ENCODE results near the gene MIS18A. TPM values are rescaled to one million over a fixed set of nuclear protein-coding genes. Genes with fewer than 3 reads are reported as not detected.

Gene MIS18A
- total and polyA plus RNA-seq, 7 donors: 2.4 to 12.0 (median 6.4) TPM

DNA sequence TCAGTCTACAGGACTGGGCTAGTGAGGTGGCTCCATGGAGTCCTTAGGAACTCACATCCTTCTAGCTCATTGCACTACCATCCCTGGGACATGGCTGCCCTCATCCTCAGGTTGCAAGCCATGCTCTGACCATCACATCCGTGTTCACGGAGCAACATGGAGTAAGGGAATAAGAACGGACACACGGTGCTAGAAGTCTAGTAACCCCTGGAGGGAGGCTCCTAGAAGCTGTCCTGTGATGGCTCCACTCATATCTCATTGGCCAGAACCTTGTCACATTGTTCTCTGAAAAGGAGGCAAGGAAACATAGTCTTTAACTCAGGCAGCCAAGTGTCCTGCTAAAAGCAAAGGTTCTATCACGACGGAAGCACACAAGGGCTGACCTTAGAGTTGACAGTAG lies 23.7 kb upstream of the MIS18A start:
- H3K9me3 ChIP-seq: no peaks in the 10 kb centered on the region
- intact Hi-C loops (cut with DNase I): no loop called here
- WGBS, 2 donors: 92 to 97% methylated on average over 6 of the region's 6 CpGs
- H3K36me3 ChIP-seq: no peaks in the 10 kb centered on the region
- H3K4me3 ChIP-seq: no peak overlapping the region
- TF ChIP-seq EP300 (IDR thresholded peaks at IDR 0.05): no peak
- TF ChIP-seq POLR2A (IDR thresholded peaks at IDR 0.05): no peak
- TF ChIP-seq POLR2AphosphoS5 (IDR thresholded peaks at IDR 0.05): no peak
- TF ChIP-seq, protein P1, sequence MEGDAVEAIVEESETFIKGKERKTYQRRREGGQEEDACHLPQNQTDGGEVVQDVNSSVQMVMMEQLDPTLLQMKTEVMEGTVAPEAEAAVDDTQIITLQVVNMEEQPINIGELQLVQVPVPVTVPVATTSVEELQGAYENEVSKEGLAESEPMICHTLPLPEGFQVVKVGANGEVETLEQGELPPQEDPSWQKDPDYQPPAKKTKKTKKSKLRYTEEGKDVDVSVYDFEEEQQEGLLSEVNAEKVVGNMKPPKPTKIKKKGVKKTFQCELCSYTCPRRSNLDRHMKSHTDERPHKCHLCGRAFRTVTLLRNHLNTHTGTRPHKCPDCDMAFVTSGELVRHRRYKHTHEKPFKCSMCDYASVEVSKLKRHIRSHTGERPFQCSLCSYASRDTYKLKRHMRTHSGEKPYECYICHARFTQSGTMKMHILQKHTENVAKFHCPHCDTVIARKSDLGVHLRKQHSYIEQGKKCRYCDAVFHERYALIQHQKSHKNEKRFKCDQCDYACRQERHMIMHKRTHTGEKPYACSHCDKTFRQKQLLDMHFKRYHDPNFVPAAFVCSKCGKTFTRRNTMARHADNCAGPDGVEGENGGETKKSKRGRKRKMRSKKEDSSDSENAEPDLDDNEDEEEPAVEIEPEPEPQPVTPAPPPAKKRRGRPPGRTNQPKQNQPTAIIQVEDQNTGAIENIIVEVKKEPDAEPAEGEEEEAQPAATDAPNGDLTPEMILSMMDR (IDR thresholded peaks at IDR 0.05): no peak
- no peaks in the 10 kb centered on the region for H3K27me3 ChIP-seq
- H3K27ac ChIP-seq: no peak overlapping the region
- no peak for DNase-seq
- no peaks in the 10 kb centered on the region for H3K4me1 ChIP-seq

DNA sequence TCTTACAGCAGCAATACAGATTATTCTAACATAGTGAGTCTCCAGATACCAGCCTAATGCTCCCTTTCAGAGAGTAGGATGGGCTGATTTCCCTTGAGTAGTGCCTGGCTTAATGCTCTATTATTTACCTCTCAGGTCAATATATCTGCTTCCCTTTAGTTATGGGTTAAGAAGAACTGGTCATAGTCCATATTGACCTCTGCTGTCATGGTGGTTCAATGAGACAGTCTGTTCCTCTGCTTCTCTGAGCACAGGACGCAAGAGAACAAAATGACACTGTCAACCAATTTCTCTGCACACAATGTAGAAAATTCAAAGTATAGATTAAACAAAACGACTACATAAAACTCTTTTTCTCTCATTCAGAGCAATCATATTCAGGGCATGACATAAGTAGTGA lies 22.7 kb upstream of the MIS18A start:
- no peaks in the 10 kb centered on the region for H3K4me1 ChIP-seq
- intact Hi-C loops (cut with DNase I): no loop called here
- H3K27ac ChIP-seq: no peak overlapping the region
- TF ChIP-seq EP300 (IDR thresholded peaks at IDR 0.05) (no peak), POLR2A (IDR thresholded peaks at IDR 0.05) (no peak), POLR2AphosphoS5 (IDR thresholded peaks at IDR 0.05) (no peak)
- TF ChIP-seq, protein P1 (IDR thresholded peaks at IDR 0.05): no peak
- H3K36me3 ChIP-seq: no peaks in the 10 kb centered on the region
- H3K27me3 ChIP-seq: no peaks in the 10 kb centered on the region
- DNase-seq: no peak
- no peaks in the 10 kb centered on the region for H3K9me3 ChIP-seq
- 86 to 91% methylated on average over 2 of the region's 2 CpGs for WGBS, 2 donors
- no peak overlapping the region for H3K4me3 ChIP-seq

DNA sequence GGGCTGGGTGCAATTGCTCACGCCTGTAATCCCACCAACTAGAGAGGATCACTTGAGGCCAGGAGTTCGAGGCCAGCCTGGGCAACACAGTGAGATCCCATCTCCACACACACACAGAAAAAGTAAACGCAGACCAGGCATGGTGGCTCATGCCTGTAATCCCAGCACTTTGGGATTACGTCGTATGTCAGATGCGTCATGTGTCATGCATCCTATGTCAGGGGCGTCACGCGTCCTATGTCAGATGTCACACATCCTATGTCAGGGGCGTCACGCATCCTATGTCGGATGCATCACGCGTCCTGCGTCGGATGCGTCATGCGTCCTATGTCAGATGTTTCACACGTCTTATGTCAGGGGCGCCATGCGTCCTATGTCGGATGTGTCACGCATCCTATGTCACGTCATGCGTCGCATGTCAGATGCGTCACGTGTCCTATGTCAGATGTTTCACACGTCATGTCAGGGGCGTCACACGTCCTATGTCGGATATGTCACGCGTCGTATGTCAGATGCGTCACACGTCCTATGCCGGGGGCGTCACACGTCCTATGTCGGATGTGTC lies 21.4 kb upstream of the MIS18A start:
- H3K9me3 ChIP-seq: no peaks in the 10 kb centered on the region
- H3K27me3 ChIP-seq: no peaks in the 10 kb centered on the region
- H3K27ac ChIP-seq: no peak overlapping the region
- intact Hi-C loops (cut with DNase I): no loop called here
- no peak for DNase-seq
- 92 to 95% methylated on average over 41 of the region's 41 CpGs for WGBS, 2 donors
- H3K36me3 ChIP-seq: no peaks in the 10 kb centered on the region
- H3K4me3 ChIP-seq: no peak overlapping the region
- TF ChIP-seq, protein P1 (IDR thresholded peaks at IDR 0.05): no peak
- TF ChIP-seq POLR2AphosphoS5 (IDR thresholded peaks at IDR 0.05): peak in 2 of 4 donors; percentile 36 to 38
- no peak for TF ChIP-seq EP300 (IDR thresholded peaks at IDR 0.05)
- TF ChIP-seq POLR2A (IDR thresholded peaks at IDR 0.05): no peak
- H3K4me1 ChIP-seq: no peaks in the 10 kb centered on the region

DNA sequence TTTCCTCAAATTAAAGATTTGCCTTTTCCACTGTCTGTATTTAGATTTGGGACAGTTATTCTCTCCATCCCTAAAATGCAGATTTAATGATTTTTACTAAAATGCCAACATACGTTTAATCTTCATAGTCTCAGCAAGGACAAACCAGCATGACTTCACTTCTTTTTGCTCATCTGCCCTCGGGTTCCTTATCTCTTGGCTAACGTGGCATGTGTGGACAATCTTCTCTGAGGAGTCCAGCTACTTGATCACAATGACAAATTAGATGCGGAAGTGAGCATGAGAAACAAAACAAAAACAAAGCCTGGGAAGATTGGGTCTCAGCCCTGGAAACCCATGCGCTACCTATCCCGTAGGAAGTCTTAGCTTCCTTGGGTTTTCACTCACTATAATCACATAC lies 20.8 kb upstream of the MIS18A start:
- intact Hi-C loops (cut with DNase I): no loop called here
- Histone ChIP-seq H3K36me3 (no peaks in the 10 kb centered on the region), H3K4me3 (no peak overlapping the region), H3K27me3 (no peaks in the 10 kb centered on the region), H3K4me1 (no peaks in the 10 kb centered on the region), H3K27ac (no peak overlapping the region), H3K9me3 (no peaks in the 10 kb centered on the region)
- WGBS, 2 donors: 91 to 94% methylated on average over 6 of the region's 6 CpGs
- TF ChIP-seq, protein P1 (IDR thresholded peaks at IDR 0.05): no peak
- no peak for TF ChIP-seq POLR2A (IDR thresholded peaks at IDR 0.05)
- no peak for TF ChIP-seq POLR2AphosphoS5 (IDR thresholded peaks at IDR 0.05)
- no peak for TF ChIP-seq EP300 (IDR thresholded peaks at IDR 0.05)
- DNase-seq: no peak

DNA sequence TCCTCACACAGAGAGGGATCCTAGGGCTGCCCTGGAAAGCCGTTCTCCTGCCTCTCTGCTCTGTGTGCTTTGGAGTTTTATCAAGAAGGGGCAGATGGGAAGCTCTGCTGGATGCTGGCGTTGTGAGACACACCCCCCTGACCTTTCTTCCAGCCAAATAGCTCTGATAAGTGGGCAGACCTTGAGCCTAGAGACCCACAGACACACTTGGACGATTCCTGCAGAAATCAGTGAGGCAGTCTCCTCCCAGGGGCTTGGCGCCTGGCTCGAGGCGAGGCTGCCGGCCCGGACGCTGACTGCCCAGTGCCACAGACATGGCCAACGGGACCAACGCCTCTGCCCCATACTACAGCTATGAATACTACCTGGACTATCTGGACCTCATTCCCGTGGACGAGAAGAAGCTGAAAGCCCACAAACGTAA lies 19.8 kb upstream of the MIS18A start, which contains the start of gene MRAP:
Gene MRAP, plus strand, starts transcription at position 198 of the 424 bp plus-strand sequence. Its CDS starts 117 bp downstream, at position 315.
- no peak within 1 kb of the TSS for H3K27ac ChIP-seq
- H3K4me1 ChIP-seq: no peaks in the 10 kb centered on the region
- H3K9me3 ChIP-seq: no peaks in the 10 kb centered on the region
- WGBS, 2 donors: 92 to 93% methylated on average over 14 of the region's 14 CpGs
- no peaks in the 10 kb centered on the region for H3K36me3 ChIP-seq
- intact Hi-C loops (cut with DNase I): no loop called here
- no peak within 1 kb of the TSS for H3K4me3 ChIP-seq
- no peak for TF ChIP-seq EP300 (IDR thresholded peaks at IDR 0.05)
- TF ChIP-seq, protein P1 (IDR thresholded peaks at IDR 0.05): no peak
- no peak for TF ChIP-seq POLR2AphosphoS5 (IDR thresholded peaks at IDR 0.05)
- no peak for TF ChIP-seq POLR2A (IDR thresholded peaks at IDR 0.05)
- no peaks in the 10 kb centered on the region for H3K27me3 ChIP-seq
- DNase-seq: no peak
